Esophagus muscularis mucosa (tissue), 4 donors: ENCODE data around the gene VEPH1. TPM values are rescaled to one million over a fixed set of nuclear protein-coding genes. Genes with fewer than 3 reads are reported as not detected.
"Not testable (repeated sequence)": the region's sequence is repeated elsewhere in the genome, so short reads cannot be mapped to it uniquely, and the experiment has no call there.

Source experiments
- DNase-seq: peaks from one replicate; pipeline ENCODE4 v3.0.0-alpha.2; 2017; ENCODE audit errors: extremely low spot score
- H3K27ac ChIP-seq, 4 donors: fragments of 200-600 bp; sonication (generic); replicated peaks in 1 of 4; 1 replicate in 3 of 4; 2 replicates in 1 of 4; pipeline ENCODE4 v1.5.1; 2016 to 2019; ENCODE audit warnings: mild to moderate bottlenecking in 1 of 4
- H3K27me3 ChIP-seq, 4 donors: fragments of 200-600 bp; sonication (generic); one replicate each; pipeline versions ENCODE4 v1.5.1 to v1.6.0; 2016 to 2019
- H3K36me3 ChIP-seq, 4 donors: fragments of 200-600 bp; sonication (generic); one replicate each; pipeline ENCODE4 v1.5.1; 2016 to 2019
- H3K4me1 ChIP-seq, 4 donors: fragments of 200-600 bp; sonication (generic); one replicate each; pipeline ENCODE4 v1.5.1; 2016 to 2019
- H3K4me3 ChIP-seq, 4 donors: fragments of 200-600 bp; sonication (generic); 1 replicate in 2 of 4; 2 replicates in 2 of 4; pipeline ENCODE4 v1.5.1; 2016 to 2019; ENCODE audit warnings: mild to moderate bottlenecking in 4 of 4, moderate library complexity in 1 of 4
- H3K9me3 ChIP-seq, 4 donors: fragments of 200-600 bp; sonication (generic); 1 replicate in 3 of 4; 2 replicates in 1 of 4; pipeline ENCODE4 v1.5.1; 2016 to 2019
- EP300 ChIP-seq: sonication (generic); formaldehyde crosslinking; IDR thresholded peaks from one replicate; pipeline ENCODE4 v1.6.1; 2017; ENCODE audit warnings: antibody characterized with exemption
- POLR2A ChIP-seq: fragments of 450-650 bp; IDR thresholded peaks from one replicate; pipeline ENCODE4 v1.6.1; 2017; ENCODE audit warnings: antibody characterized with exemption, moderate library complexity, mild to moderate bottlenecking, low read depth
- POLR2AphosphoS5 ChIP-seq, 2 donors: sonication (generic); formaldehyde crosslinking; IDR thresholded peaks; one replicate each; pipeline ENCODE4 v1.6.1; 2017; ENCODE audit warnings: antibody characterized with exemption in 2 of 2
- WGBS: methylation state at CpG from one replicate; pipeline ENCODE4 v1.1.5; 2018; 5-methylcytosine and 5-hydroxymethylcytosine counted together
- intact Hi-C: fragments of 100-400 bp; cut with DNase I; formaldehyde crosslinking; loops from one replicate; pipeline ENCODE4 v1.15.1; 2023
- total RNA-seq, 4 donors: library from RNA; depleted of rRNA; stranded (reverse); fragments of >200 nt; gene quantifications; one replicate each; pipeline versions ENCODE4 v1.1.0 to v1.2.1, GENCODE V29; 2016
- TF ChIP-seq, protein P1 (sequence below), 3 experiments: fragments of 200-600 bp in 2 of 3; fragments of 450-650 bp in 1 of 3; sonication (generic) in 2 of 3; IDR thresholded peaks; one replicate each; pipeline ENCODE4 v1.5.1; 2017 to 2019; ENCODE audit warnings: antibody characterized with exemption in 3 of 3, mild to moderate bottlenecking in 2 of 3, moderate library complexity in 1 of 3

VEPH1 gene
- total RNA-seq, 4 donors from 2014 or later, result 0.23 to 1.2 (median 0.52) TPM; not detected in 1

DNA sequence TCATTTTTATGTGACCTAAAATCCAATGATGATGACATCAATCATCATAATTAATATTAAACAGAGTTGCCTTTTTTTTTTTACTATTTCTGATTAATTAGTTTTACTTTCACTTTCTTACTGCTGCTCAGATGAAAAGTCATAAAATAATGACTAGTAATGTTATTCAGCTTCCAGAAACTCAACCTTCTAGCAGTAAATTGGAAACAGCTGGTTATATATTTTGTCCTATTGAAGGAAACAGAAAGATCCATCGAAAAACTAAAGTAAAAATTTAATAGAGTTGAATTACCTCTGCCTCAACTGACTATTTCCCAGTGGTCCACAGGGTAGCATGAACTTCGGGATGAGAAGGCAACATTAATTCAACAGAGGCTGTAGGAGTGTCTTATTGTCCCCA is 173.7 kb downstream of the VEPH1 start:
- Histone ChIP-seq H3K4me3 (no peak overlapping the region), H3K27ac (no peak overlapping the region), H3K36me3 (no peaks in the 10 kb centered on the region), H3K9me3 (no peaks in the 10 kb centered on the region), H3K27me3 (no peaks in the 10 kb centered on the region), H3K4me1 (no peaks in the 10 kb centered on the region)
- intact Hi-C loops, result no loop called here
- TF ChIP-seq POLR2AphosphoS5 (IDR thresholded peaks at IDR 0.05) (no peak), EP300 (no peak), POLR2A (no peak)
- TF ChIP-seq, protein P1, sequence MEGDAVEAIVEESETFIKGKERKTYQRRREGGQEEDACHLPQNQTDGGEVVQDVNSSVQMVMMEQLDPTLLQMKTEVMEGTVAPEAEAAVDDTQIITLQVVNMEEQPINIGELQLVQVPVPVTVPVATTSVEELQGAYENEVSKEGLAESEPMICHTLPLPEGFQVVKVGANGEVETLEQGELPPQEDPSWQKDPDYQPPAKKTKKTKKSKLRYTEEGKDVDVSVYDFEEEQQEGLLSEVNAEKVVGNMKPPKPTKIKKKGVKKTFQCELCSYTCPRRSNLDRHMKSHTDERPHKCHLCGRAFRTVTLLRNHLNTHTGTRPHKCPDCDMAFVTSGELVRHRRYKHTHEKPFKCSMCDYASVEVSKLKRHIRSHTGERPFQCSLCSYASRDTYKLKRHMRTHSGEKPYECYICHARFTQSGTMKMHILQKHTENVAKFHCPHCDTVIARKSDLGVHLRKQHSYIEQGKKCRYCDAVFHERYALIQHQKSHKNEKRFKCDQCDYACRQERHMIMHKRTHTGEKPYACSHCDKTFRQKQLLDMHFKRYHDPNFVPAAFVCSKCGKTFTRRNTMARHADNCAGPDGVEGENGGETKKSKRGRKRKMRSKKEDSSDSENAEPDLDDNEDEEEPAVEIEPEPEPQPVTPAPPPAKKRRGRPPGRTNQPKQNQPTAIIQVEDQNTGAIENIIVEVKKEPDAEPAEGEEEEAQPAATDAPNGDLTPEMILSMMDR (IDR thresholded peaks at IDR 0.05), result no peak
- WGBS, result 68% methylated on average over 2 of the region's 2 CpGs
- no peak for DNase-seq

DNA sequence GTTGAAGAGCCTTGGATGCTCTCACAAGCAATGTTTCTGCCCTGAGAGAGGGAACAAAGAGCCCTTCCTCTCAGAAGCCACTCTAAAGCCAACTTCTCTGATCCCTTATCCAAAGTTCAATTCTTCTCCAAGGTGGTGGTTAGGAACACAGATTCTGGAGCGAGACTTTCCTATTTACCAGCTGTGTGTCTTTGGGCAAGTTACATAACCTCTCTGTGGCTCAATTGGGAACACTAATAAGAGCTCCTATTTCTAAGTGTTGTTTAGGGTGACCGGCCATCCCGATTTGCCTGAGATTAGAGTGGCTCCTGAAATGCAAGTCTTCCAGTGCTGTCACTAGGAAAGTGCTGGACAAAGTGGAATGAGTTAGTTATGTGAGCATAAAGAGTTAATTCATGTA is 175.4 kb downstream of the VEPH1 start:
- Histone ChIP-seq H3K36me3 (no peaks in the 10 kb centered on the region), H3K4me3 (no peak overlapping the region), H3K4me1 (no peaks in the 10 kb centered on the region), H3K27me3 (no peaks in the 10 kb centered on the region), H3K27ac (no peak overlapping the region), H3K9me3 (no peaks in the 10 kb centered on the region)
- intact Hi-C loops, result no loop called here
- 87% methylated on average over 3 of the region's 3 CpGs for WGBS
- TF ChIP-seq POLR2A (no peak), EP300 (no peak), POLR2AphosphoS5 (IDR thresholded peaks at IDR 0.05) (no peak)
- TF ChIP-seq, protein P1 (IDR thresholded peaks at IDR 0.05), result no peak
- DNase-seq, result no peak

DNA sequence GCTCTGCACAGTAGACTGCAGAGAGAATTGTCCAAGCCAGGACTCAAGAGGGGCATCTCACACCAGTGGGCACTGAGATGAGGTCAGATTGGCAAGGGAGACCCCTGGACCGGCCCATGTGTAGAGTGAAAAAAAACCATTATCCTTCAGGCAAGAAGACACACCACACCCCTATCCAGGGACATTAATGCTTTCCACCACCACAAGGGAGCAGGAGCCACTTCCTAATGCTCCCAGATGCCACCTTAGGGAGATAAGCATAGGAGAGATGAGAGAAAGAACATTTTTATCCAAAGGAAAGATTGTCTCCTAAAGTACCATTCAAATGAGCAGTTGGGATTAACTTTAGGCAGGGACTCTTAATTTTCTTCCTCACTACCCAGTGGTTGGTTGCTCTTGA is 176.2 kb downstream of the VEPH1 start:
- Histone ChIP-seq H3K9me3 (no peaks in the 10 kb centered on the region), H3K36me3 (no peaks in the 10 kb centered on the region), H3K27me3 (no peaks in the 10 kb centered on the region), H3K27ac (no peak overlapping the region), H3K4me1 (no peaks in the 10 kb centered on the region), H3K4me3 (no peak overlapping the region)
- DNase-seq, result no peak
- 78% methylated on average over 1 of the region's 1 CpG for WGBS
- intact Hi-C loops, result no loop called here
- TF ChIP-seq POLR2A (no peak), POLR2AphosphoS5 (IDR thresholded peaks at IDR 0.05) (no peak), EP300 (no peak)
- TF ChIP-seq, protein P1 (IDR thresholded peaks at IDR 0.05), result no peak

DNA sequence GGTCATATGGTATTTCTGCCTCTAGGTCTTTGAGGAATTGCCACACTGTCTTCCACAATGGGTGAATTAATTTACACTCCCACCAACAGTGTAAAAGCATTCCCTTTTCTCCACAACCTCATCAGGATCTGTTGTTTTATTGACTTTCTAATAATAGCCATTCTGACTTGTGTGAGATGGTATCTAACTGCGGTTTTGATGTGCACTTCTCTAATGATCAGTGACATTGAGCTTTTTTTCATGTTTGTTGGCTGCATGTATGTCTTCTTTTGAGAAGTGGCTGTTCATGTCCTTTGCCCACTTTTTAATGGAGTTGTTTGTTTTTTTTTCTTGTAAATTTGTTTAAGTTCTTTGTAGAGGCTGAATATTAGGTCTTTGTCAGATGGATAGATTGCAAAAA is 178.3 kb downstream of the VEPH1 start:
- H3K4me1 ChIP-seq, H3K9me3 ChIP-seq, H3K27me3 ChIP-seq, H3K4me3 ChIP-seq, intact Hi-C loops, DNase-seq, H3K36me3 ChIP-seq, H3K27ac ChIP-seq: not testable (repeated sequence)
- WGBS, result 96% methylated on average over 1 of the region's 1 CpG

DNA sequence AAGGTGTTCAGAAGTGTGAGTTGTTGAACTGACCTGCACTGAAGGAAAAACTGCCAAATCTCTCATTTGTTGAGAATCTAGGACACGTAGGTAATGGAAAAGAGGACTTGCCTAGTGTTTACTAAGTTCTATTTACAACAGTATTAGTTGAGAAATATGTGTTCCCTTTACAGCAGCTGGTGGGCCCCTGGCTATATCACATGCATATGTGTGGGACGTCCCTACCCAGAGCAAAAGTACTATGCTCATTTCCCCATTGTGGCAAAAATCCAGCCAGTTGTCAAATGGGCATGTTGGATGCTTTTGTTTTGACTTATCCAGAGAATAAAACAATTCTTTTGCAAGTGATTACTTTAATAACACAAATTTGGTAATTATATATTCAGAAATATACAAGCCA is 179.9 kb downstream of the VEPH1 start:
- no peaks in the 10 kb centered on the region for H3K4me1 ChIP-seq
- no peaks in the 10 kb centered on the region for H3K27me3 ChIP-seq
- WGBS, result 76% methylated on average over 2 of the region's 2 CpGs
- no peak overlapping the region for H3K27ac ChIP-seq
- no peaks in the 10 kb centered on the region for H3K36me3 ChIP-seq
- no peaks in the 10 kb centered on the region for H3K9me3 ChIP-seq
- DNase-seq, result no peak
- TF ChIP-seq EP300 (no peak), POLR2A (no peak), POLR2AphosphoS5 (IDR thresholded peaks at IDR 0.05) (no peak)
- TF ChIP-seq, protein P1 (IDR thresholded peaks at IDR 0.05), result no peak
- intact Hi-C loops, result no loop called here
- no peak overlapping the region for H3K4me3 ChIP-seq
